HepG2 (cell line): ENCODE data around the gene ZSWIM9. TPM values are rescaled to one million over a fixed set of nuclear protein-coding genes. Genes with fewer than 3 reads are reported as not detected.
A peak's percentile ranks its signal among the peaks of the same experiment; 100 is the strongest.

Experiments
- RORA ChIP-seq: sonication (generic); formaldehyde crosslinking; IDR thresholded peaks from 2 replicates; pipeline ENCODE4 v1.5.0; 2020; ENCODE audit warnings: mild to moderate bottlenecking, missing genetic modification reagents, moderate library complexity
- SP1 ChIP-seq, 2 experiments: fragments of 450-650 bp in 1 of 2; sonication (generic) in 1 of 2; formaldehyde crosslinking in 1 of 2; IDR thresholded peaks; 2 replicates each; pipeline versions ENCODE4 v1.4.0 to v1.6.1; 2016 to 2020; ENCODE audit warnings: missing genetic modification reagents in 1 of 2
- ZBTB21 ChIP-seq: sonication (generic); formaldehyde crosslinking; IDR thresholded peaks from 2 replicates; pipeline ENCODE4 v1.4.0; 2020; ENCODE audit warnings: missing genetic modification reagents
- ZNF121 ChIP-seq: sonication (generic); formaldehyde crosslinking; IDR thresholded peaks from 2 replicates; pipeline ENCODE4 v1.5.0; 2020; ENCODE audit warnings: mild to moderate bottlenecking, missing genetic modification reagents
- ZNF547 ChIP-seq: sonication (generic); formaldehyde crosslinking; IDR thresholded peaks from 2 replicates; pipeline ENCODE4 v1.5.1; 2020; ENCODE audit warnings: mild to moderate bottlenecking, missing genetic modification reagents
- ZSCAN31 ChIP-seq: sonication (generic); formaldehyde crosslinking; IDR thresholded peaks from 2 replicates; pipeline ENCODE4 v1.5.0; 2020; ENCODE audit warnings: low read depth, mild to moderate bottlenecking, missing genetic modification reagents
- polyA plus RNA-seq, 8 experiments: library from polyadenylated mRNA; depleted of rRNA in 3 of 8; stranded (reverse) in 7 of 8; unstranded in 1 of 8; fragments of >200 nt; fragmentation: Illumina TruSeq in 4 of 8; extraction: Trizol in 4 of 8; gene quantifications; 2 replicates each; pipeline versions ENCODE4 v1.2.1 to v1.2.3, GENCODE V29; 2011 to 2016; ENCODE audit warnings: low read depth in 4 of 8, missing spikeins in 1 of 8, mixed read lengths in 1 of 8; ENCODE audit not compliant: insufficient read depth in 1 of 8
- total RNA-seq, 5 experiments: library from RNA; depleted of rRNA; stranded (reverse); fragments of >200 nt; fragmentation: Illumina TruSeq; extraction: Trizol; gene quantifications; 2 replicates each; pipeline ENCODE4 v1.2.3, GENCODE V29; 2016; ENCODE audit warnings: low read depth in 1 of 5
- TF ChIP-seq, protein P1 (sequence below): sonication (generic); formaldehyde crosslinking; IDR thresholded peaks from 2 replicates; pipeline ENCODE4 v1.9.0; 2021; ENCODE audit warnings: mild to moderate bottlenecking, missing genetic modification reagents

Gene ZSWIM9
- total and polyA plus RNA-seq, 2 of the 13 experiments (the other 11 are each of a cell fraction or from before 2014, with no cell fraction given), result 0.18 to 1.1 TPM

DNA sequence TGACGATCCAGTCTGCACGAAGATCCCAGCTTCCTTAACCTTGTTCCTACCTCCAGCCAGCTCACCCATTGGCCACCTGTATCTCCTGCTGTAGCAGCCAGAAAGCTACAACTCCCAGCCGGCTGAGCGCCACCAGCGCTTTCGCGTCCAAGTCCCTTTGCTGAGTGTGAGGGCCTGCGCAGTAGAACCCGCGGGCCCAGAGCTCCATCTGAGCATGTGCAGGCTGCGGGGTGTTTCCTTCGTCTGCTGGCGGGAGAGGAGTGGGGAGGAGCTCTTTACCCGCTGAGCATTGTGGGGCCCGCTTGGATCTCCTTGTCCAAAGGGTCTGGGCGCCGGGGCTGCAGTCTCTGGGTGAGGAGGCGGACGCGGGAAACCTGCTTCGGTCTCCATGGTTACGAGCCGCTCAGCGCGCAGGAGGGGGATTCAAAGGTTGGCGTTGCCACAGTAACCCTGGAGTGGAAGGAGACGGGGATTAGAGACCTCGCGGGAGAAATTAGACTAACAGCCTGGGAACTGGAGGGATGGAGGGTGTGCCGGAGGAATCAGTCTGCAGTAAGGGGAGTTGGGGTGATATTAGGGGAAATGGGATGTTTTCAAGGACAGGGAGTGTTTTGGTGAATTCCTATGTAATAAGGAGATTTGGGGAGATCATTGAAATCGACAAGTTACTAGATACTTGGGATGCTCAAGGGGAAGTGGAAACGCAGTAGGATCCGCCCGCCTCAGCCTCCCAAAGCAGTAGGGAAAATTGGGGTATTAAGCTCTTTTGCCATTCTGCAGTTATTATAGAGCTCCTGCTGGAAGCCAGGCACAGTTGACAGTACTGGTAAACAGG lies 33.5 kb downstream of the ZSWIM9 start (continued):
- TF ChIP-seq ZNF121 (CRISPR knock-in tag) (peak; percentile 85), SP1 (IDR thresholded peaks at IDR 0.05) (no peak), SP1 (CRISPR knock-in tag; IDR thresholded peaks at IDR 0.05) (no peak), RORA (no peak), ZNF547 (no peak), ZBTB21 (no peak), ZSCAN31 (peak; percentile 74)
- TF ChIP-seq, protein P1, sequence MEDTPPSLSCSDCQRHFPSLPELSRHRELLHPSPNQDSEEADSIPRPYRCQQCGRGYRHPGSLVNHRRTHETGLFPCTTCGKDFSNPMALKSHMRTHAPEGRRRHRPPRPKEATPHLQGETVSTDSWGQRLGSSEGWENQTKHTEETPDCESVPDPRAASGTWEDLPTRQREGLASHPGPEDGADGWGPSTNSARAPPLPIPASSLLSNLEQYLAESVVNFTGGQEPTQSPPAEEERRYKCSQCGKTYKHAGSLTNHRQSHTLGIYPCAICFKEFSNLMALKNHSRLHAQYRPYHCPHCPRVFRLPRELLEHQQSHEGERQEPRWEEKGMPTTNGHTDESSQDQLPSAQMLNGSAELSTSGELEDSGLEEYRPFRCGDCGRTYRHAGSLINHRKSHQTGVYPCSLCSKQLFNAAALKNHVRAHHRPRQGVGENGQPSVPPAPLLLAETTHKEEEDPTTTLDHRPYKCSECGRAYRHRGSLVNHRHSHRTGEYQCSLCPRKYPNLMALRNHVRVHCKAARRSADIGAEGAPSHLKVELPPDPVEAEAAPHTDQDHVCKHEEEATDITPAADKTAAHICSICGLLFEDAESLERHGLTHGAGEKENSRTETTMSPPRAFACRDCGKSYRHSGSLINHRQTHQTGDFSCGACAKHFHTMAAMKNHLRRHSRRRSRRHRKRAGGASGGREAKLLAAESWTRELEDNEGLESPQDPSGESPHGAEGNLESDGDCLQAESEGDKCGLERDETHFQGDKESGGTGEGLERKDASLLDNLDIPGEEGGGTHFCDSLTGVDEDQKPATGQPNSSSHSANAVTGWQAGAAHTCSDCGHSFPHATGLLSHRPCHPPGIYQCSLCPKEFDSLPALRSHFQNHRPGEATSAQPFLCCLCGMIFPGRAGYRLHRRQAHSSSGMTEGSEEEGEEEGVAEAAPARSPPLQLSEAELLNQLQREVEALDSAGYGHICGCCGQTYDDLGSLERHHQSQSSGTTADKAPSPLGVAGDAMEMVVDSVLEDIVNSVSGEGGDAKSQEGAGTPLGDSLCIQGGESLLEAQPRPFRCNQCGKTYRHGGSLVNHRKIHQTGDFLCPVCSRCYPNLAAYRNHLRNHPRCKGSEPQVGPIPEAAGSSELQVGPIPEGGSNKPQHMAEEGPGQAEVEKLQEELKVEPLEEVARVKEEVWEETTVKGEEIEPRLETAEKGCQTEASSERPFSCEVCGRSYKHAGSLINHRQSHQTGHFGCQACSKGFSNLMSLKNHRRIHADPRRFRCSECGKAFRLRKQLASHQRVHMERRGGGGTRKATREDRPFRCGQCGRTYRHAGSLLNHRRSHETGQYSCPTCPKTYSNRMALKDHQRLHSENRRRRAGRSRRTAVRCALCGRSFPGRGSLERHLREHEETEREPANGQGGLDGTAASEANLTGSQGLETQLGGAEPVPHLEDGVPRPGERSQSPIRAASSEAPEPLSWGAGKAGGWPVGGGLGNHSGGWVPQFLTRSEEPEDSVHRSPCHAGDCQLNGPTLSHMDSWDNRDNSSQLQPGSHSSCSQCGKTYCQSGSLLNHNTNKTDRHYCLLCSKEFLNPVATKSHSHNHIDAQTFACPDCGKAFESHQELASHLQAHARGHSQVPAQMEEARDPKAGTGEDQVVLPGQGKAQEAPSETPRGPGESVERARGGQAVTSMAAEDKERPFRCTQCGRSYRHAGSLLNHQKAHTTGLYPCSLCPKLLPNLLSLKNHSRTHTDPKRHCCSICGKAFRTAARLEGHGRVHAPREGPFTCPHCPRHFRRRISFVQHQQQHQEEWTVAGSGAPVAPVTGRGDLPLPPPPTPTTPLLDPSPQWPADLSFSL, result no peak
- TF ChIP-seq, all 625 proteins: peak for 167
